SU-DHL-6 (cell line): ENCODE measurements around the gene ZFYVE21.

Experiments
- H2AFZ ChIP-seq: fragments of 200-600 bp; sonication (generic); 2 replicates; pipeline ENCODE4 v1.6.1; 2014; ENCODE audit warnings: low read depth, mild to moderate bottlenecking, moderate library complexity, mixed read lengths, antibody characterized with exemption, low read length; ENCODE audit not compliant: severe bottlenecking
- H3F3A ChIP-seq: fragments of 200-600 bp; shearing (Covaris generic); 2 replicates; pipeline ENCODE4 v1.6.0; 2016; ENCODE audit warnings: antibody characterized with exemption, mild to moderate bottlenecking; ENCODE audit not compliant: insufficient read depth
- H3K27ac ChIP-seq: fragments of 200-600 bp; sonication (generic); 2 replicates; pipeline ENCODE4 v1.5.1; 2016; ENCODE audit warnings: low read depth, mild to moderate bottlenecking, low read length, moderate library complexity, mixed read lengths
- H3K27me3 ChIP-seq: fragments of 200-600 bp; sonication (generic), shearing (Covaris generic); 2 replicates; pipeline ENCODE4 v1.6.0; 2014; ENCODE audit warnings: mild to moderate bottlenecking, low read length
- H3K36me3 ChIP-seq: fragments of 200-600 bp; sonication (generic); 2 replicates; pipeline ENCODE4 v1.6.1; 2014; ENCODE audit warnings: mild to moderate bottlenecking, low read length, mixed read lengths
- H3K4me2 ChIP-seq: fragments of 300-600, 200-600 bp; shearing (Covaris generic), sonication (generic); 2 replicates; pipeline ENCODE4 v1.6.0; 2014; ENCODE audit warnings: low read length, low read depth, mild to moderate bottlenecking; ENCODE audit not compliant: poor library complexity, severe bottlenecking
- H3K4me3 ChIP-seq: fragments of 200-600 bp; sonication (generic); 2 replicates; pipeline ENCODE4 v1.5.1; 2014; ENCODE audit warnings: antibody characterized with exemption, low read length, mild to moderate bottlenecking, mixed read lengths; ENCODE audit not compliant: insufficient read depth, poor library complexity, severe bottlenecking
- H3K79me2 ChIP-seq: fragments of 200-600 bp; sonication (generic); 2 replicates; pipeline ENCODE4 v1.6.1; 2014; ENCODE audit warnings: mild to moderate bottlenecking, low read length, moderate library complexity; ENCODE audit not compliant: insufficient read depth
- H3K9ac ChIP-seq: fragments of 200-600 bp; sonication (generic); 2 replicates; pipeline ENCODE4 v1.7.0; 2014; ENCODE audit warnings: mild to moderate bottlenecking, low read length
- H3K9me2 ChIP-seq: fragments of 200-600 bp; sonication (generic); replicated peaks from 2 replicates; pipeline ENCODE4 v1.6.1; 2014; ENCODE audit warnings: low read length; ENCODE audit not compliant: insufficient read depth
- H3K9me3 ChIP-seq: fragments of 200-600 bp; sonication (generic); 2 replicates; pipeline ENCODE4 v1.6.1; 2014; ENCODE audit warnings: low read length, mixed read lengths; ENCODE audit not compliant: insufficient read depth
- H4K20me1 ChIP-seq: fragments of 200-600 bp; sonication (generic); 2 replicates; pipeline ENCODE4 v1.6.1; 2014; ENCODE audit warnings: low read depth, mild to moderate bottlenecking, antibody characterized with exemption, low read length, moderate library complexity, mixed read lengths
- EZH2phosphoT487 ChIP-seq: fragments of 200-600 bp; sonication (generic), shearing (Covaris generic); conservative IDR thresholded peaks from 2 replicates; pipeline ENCODE4 v1.6.1; 2018; ENCODE audit warnings: mild to moderate bottlenecking, antibody characterized with exemption, low read length, moderate library complexity, mixed read lengths
- TF ChIP-seq, protein P1 (sequence below): fragments of 200-600 bp; sonication (generic); IDR thresholded peaks from one replicate; pipeline ENCODE4 v1.5.1; 2017; ENCODE audit warnings: antibody characterized with exemption, mild to moderate bottlenecking, low read length, moderate library complexity; ENCODE audit not compliant: insufficient read depth, poor library complexity, severe bottlenecking

The ZFYVE21 gene

DNA sequence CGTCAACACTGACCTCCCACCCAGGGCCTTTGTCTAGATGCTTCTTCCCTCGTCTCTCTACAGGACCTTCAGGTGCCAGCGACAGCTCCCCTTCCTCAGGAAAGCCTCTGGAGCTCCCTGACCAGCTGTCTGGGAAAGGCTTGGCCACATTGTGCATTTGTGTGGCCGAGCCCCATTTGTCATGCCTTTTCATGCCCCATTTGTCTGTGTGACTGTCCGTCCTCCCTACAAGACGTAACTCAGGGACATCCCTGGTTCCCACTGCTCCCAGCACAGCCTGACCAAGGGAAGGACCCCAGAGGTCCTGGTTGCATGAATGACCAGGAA lies 23.8 kb downstream of the ZFYVE21 start:
- no peaks in the 10 kb centered on the region for H3K36me3 ChIP-seq
- no peaks in the 10 kb centered on the region for H4K20me1 ChIP-seq
- no peaks in the 10 kb centered on the region for H3K79me2 ChIP-seq
- no peaks in the 10 kb centered on the region for H3K9me2 ChIP-seq
- H3K4me3 ChIP-seq, result no peak overlapping the region
- H3K9ac ChIP-seq, result no peak overlapping the region
- TF ChIP-seq, protein P1, sequence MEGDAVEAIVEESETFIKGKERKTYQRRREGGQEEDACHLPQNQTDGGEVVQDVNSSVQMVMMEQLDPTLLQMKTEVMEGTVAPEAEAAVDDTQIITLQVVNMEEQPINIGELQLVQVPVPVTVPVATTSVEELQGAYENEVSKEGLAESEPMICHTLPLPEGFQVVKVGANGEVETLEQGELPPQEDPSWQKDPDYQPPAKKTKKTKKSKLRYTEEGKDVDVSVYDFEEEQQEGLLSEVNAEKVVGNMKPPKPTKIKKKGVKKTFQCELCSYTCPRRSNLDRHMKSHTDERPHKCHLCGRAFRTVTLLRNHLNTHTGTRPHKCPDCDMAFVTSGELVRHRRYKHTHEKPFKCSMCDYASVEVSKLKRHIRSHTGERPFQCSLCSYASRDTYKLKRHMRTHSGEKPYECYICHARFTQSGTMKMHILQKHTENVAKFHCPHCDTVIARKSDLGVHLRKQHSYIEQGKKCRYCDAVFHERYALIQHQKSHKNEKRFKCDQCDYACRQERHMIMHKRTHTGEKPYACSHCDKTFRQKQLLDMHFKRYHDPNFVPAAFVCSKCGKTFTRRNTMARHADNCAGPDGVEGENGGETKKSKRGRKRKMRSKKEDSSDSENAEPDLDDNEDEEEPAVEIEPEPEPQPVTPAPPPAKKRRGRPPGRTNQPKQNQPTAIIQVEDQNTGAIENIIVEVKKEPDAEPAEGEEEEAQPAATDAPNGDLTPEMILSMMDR, result no peak
- TF ChIP-seq EZH2phosphoT487, result no peak
- no peaks in the 10 kb centered on the region for H3K27me3 ChIP-seq
- no peak overlapping the region for H3K27ac ChIP-seq
- no peak overlapping the region for H2AFZ ChIP-seq
- no peak overlapping the region for H3K4me2 ChIP-seq
- no peaks in the 10 kb centered on the region for H3K9me3 ChIP-seq
- no peaks in the 10 kb centered on the region for H3F3A ChIP-seq

DNA sequence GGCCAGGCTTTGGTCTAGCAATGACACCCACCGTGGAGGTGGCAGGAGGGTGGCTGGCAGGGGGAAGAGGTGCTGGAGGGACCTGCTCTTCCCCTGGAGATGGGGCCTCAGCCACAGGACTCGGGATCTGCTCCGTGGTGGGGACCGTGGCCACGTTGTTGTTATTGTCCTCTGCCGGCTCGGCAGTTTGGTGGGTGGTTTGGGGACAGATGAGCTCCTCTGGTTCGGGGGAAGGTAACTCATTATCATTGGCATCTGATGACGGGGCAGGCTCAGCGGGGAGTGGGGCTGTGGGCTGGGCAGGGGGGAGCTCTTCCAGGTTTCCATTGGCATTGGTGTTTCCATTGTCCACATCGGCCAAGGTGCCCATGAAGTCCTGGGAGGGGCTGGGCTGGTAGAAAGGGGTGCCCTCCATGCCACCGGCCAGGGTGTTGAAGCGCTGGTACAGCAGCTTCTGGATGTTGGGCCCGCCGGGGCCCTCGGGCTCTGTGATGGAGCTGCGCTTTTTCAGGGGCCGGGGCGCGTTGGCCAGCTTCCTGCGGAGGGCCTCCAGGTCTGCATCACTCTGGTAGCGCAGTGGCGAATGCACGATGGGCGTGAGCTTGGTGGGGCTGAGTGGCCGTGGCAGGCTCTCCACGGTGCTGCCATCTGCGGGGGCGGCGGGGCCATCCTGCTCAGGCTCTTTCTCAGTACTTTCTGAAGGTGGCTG lies 24.3 kb downstream of the ZFYVE21 start:
- no peaks in the 10 kb centered on the region for H3K9me2 ChIP-seq
- no peak overlapping the region for H3K4me3 ChIP-seq
- no peaks in the 10 kb centered on the region for H4K20me1 ChIP-seq
- no peak overlapping the region for H3K9ac ChIP-seq
- H3K27me3 ChIP-seq, result no peaks in the 10 kb centered on the region
- no peaks in the 10 kb centered on the region for H3K36me3 ChIP-seq
- H3F3A ChIP-seq, result no peaks in the 10 kb centered on the region
- H3K27ac ChIP-seq, result no peak overlapping the region
- no peaks in the 10 kb centered on the region for H3K9me3 ChIP-seq
- no peak overlapping the region for H3K4me2 ChIP-seq
- H3K79me2 ChIP-seq, result no peaks in the 10 kb centered on the region
- no peak for TF ChIP-seq EZH2phosphoT487
- TF ChIP-seq, protein P1, result no peak
- H2AFZ ChIP-seq, result no peak overlapping the region

DNA sequence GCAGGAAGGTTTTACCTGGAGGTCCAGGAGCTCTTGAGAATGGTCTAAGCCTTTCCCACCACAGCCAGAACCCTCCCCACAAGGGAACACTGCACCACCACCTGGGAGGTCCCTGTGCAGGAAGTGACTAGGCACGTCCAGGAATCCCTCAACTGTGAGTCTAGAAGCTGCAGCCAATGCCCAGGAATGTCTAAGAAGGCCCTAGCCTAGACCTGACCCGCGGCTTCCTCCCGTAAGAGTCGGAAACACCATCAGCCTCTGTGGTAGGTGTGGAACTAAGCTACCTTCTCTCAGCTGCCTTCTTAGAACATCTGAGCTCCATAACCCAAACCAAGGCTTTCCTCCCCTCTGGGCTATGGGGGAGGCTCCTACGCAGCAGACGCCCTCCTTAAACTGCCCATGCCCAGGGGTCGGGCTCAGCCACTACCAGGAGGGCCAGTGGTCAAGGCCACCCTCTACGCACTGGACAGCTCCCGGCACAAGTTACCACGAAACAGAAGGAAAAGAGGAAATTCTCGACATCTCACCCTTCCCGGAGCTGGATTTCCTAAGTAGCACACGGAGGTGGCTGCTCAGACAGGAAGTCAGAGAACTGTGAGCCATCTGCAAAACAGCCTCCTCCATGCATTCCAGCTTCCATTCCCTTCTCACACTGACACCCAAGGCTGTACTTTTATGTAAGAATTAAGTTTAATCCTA lies 25.5 kb downstream of the ZFYVE21 start:
- no peaks in the 10 kb centered on the region for H3K36me3 ChIP-seq
- TF ChIP-seq, protein P1, result no peak
- TF ChIP-seq EZH2phosphoT487, result no peak
- H3K4me2 ChIP-seq, result no peak overlapping the region
- H3F3A ChIP-seq, result no peaks in the 10 kb centered on the region
- no peak overlapping the region for H3K27ac ChIP-seq
- H3K79me2 ChIP-seq, result no peaks in the 10 kb centered on the region
- H3K27me3 ChIP-seq, result no peaks in the 10 kb centered on the region
- H3K9ac ChIP-seq, result no peak overlapping the region
- H4K20me1 ChIP-seq, result no peaks in the 10 kb centered on the region
- no peaks in the 10 kb centered on the region for H3K9me2 ChIP-seq
- no peaks in the 10 kb centered on the region for H3K9me3 ChIP-seq
- H2AFZ ChIP-seq, result no peak overlapping the region
- no peak overlapping the region for H3K4me3 ChIP-seq
